H1 (cell line): ENCODE measurements around the gene MACROH2A1. TPM values are rescaled to one million over a fixed set of nuclear protein-coding genes. Genes with fewer than 3 reads are reported as not detected.

Experiments
- CTCF ChIA-PET: fragments of 300-600 bp; sonication (Branson Sonifier 250); formaldehyde crosslinking; loops from one replicate; lab custom pipeline; 2021; ENCODE audit not compliant: partially characterized antibody; lab: Charles Lee
- POLR2A ChIA-PET: fragments of 300-600 bp; sonication (Branson Sonifier 250); formaldehyde crosslinking; loops from one replicate; lab custom pipeline; 2021; ENCODE audit warnings: inconsistent platforms; ENCODE audit not compliant: partially characterized antibody; lab: Charles Lee
- DNase-seq, 2 experiments: peaks; one replicate each; pipeline versions ENCODE4 v3.0.0 to v3.0.0-alpha.2; 2010 to 2022; ENCODE audit warnings: low spot score in 2 of 2, low read depth in 1 of 2, mixed read lengths in 1 of 2
- FAIRE-seq: peaks from 2 replicates; lab custom pipeline; 2011; peaks lifted over from hg19 to GRCh38; lab: Jason Lieb, UNC
- H2AFZ ChIP-seq: 2 replicates; pipeline ENCODE4 v1.8.1; 2012; ENCODE audit warnings: low read length, inconsistent platforms
- H2AK5ac ChIP-seq: 2 replicates; pipeline ENCODE4 v1.6.1; 2013; ENCODE audit warnings: low read depth, low read length
- H2BK120ac ChIP-seq: replicated peaks from 2 replicates; pipeline ENCODE3; 2013; ENCODE audit warnings: low read depth, low read length, inconsistent platforms
- H2BK12ac ChIP-seq: 2 replicates; pipeline ENCODE4 v1.6.1; 2013; ENCODE audit warnings: low read depth, low read length
- H2BK15ac ChIP-seq: 2 replicates; pipeline ENCODE4 v1.6.1; 2013; ENCODE audit warnings: low read length
- H2BK20ac ChIP-seq: 2 replicates; pipeline ENCODE4 v1.6.1; 2013; ENCODE audit warnings: low read length
- H2BK5ac ChIP-seq: 2 replicates; pipeline ENCODE4 v1.6.1; 2013; ENCODE audit warnings: low read depth, low read length
- H3K14ac ChIP-seq: 2 replicates; pipeline ENCODE4 v1.6.1; 2013; ENCODE audit warnings: inconsistent platforms; ENCODE audit not compliant: insufficient read length
- H3K18ac ChIP-seq: 2 replicates; pipeline ENCODE4 v1.6.1; 2013; ENCODE audit warnings: low read length; ENCODE audit errors: extremely low read depth
- H3K23ac ChIP-seq: 2 replicates; pipeline ENCODE4 v1.6.1; 2013; ENCODE audit warnings: inconsistent platforms; ENCODE audit not compliant: insufficient read length
- H3K23me2 ChIP-seq: 2 replicates; pipeline ENCODE4 v1.6.1; 2013; ENCODE audit warnings: low read depth, low read length
- H3K27ac ChIP-seq: 2 replicates; pipeline ENCODE4 v1.6.1; 2011; ENCODE audit warnings: low read depth, low read length, inconsistent platforms
- H3K27me3 ChIP-seq, 4 experiments: replicated peaks in 1 of 4; 1 replicate in 1 of 4; 2 replicates in 3 of 4; pipeline versions ENCODE4 v1.6.1 to v1.8.1; 2011 to 2013; ENCODE audit warnings: low read length in 3 of 4, mild to moderate bottlenecking in 3 of 4, inconsistent platforms in 2 of 4, mixed read lengths in 2 of 4, moderate library complexity in 1 of 4; ENCODE audit not compliant: control insufficient read depth in 3 of 4, insufficient read depth in 3 of 4; ENCODE audit errors: extremely low read depth in 1 of 4
- H3K36me3 ChIP-seq, 4 experiments: 2 replicates each; pipeline versions ENCODE4 v1.6.1 to v1.8.1; 2011 to 2013; ENCODE audit warnings: mild to moderate bottlenecking in 4 of 4, low read length in 3 of 4, moderate library complexity in 2 of 4, control low read depth in 1 of 4, inconsistent platforms in 1 of 4; ENCODE audit not compliant: insufficient read depth in 4 of 4, control insufficient read depth in 2 of 4
- H3K4ac ChIP-seq: replicated peaks from 2 replicates; pipeline ENCODE3; 2013; ENCODE audit warnings: low read length, low read depth, mixed read lengths, inconsistent platforms; ENCODE audit not compliant: insufficient read length
- H3K4me1 ChIP-seq, 4 experiments: replicated peaks in 1 of 4; 1 replicate in 1 of 4; 2 replicates in 3 of 4; pipeline versions ENCODE4 v1.6.1 to v1.8.1; 2011 to 2013; ENCODE audit warnings: low read length in 3 of 4, inconsistent platforms in 2 of 4, mixed read lengths in 1 of 4; ENCODE audit not compliant: insufficient read depth in 4 of 4, control insufficient read depth in 3 of 4
- H3K4me2 ChIP-seq, 2 experiments: 2 replicates each; pipeline versions ENCODE4 v1.6.1 to v1.8.1; 2011 to 2013; ENCODE audit warnings: low read depth in 2 of 2, low read length in 2 of 2, control low read depth in 1 of 2, inconsistent platforms in 1 of 2, mild to moderate bottlenecking in 1 of 2; ENCODE audit not compliant: insufficient read depth in 1 of 2
- H3K4me3 ChIP-seq, 4 experiments: fragments of 200-600, 300-600 bp in 1 of 4; sonication (generic), shearing (Covaris generic), sonication (Bioruptor Twin) in 1 of 4; 2 replicates each; pipeline versions ENCODE4 v1.5.1 to v1.8.1; 2011 to 2016; ENCODE audit warnings: low read length in 4 of 4, low read depth in 3 of 4, control low read depth in 2 of 4, inconsistent platforms in 2 of 4, mild to moderate bottlenecking in 2 of 4, mixed read lengths in 1 of 4, moderate library complexity in 1 of 4; ENCODE audit not compliant: insufficient read depth in 2 of 4; ENCODE audit errors: extremely low read depth in 1 of 4
- H3K56ac ChIP-seq: replicated peaks from 2 replicates; pipeline ENCODE3; 2013; ENCODE audit warnings: low read depth, mild to moderate bottlenecking, mixed read lengths, low read length, inconsistent platforms; ENCODE audit not compliant: insufficient read length
- H3K79me1 ChIP-seq: 2 replicates; pipeline ENCODE4 v1.6.1; 2013; ENCODE audit warnings: low read depth, low read length, control low read depth
- H3K79me2 ChIP-seq, 2 experiments: 2 replicates each; pipeline versions ENCODE4 v1.6.1 to v1.8.1; 2012 to 2013; ENCODE audit warnings: low read length in 2 of 2, mild to moderate bottlenecking in 2 of 2, inconsistent platforms in 1 of 2; ENCODE audit not compliant: insufficient read depth in 2 of 2, control insufficient read depth in 1 of 2
- H3K9ac ChIP-seq, 4 experiments: replicated peaks in 1 of 4; 1 replicate in 1 of 4; 2 replicates in 3 of 4; pipeline versions ENCODE4 v1.6.1 to v1.8.1; 2011 to 2013; ENCODE audit warnings: low read depth in 3 of 4, low read length in 3 of 4, control low read depth in 2 of 4, mild to moderate bottlenecking in 2 of 4, moderate library complexity in 2 of 4, inconsistent platforms in 1 of 4; ENCODE audit errors: extremely low read depth in 1 of 4
- H3K9me3 ChIP-seq, 2 experiments: 2 replicates each; pipeline versions ENCODE4 v1.6.1 to v1.8.1; 2012 to 2013; ENCODE audit warnings: mild to moderate bottlenecking in 2 of 2, moderate library complexity in 2 of 2, control low read depth in 1 of 2, inconsistent platforms in 1 of 2, low read depth in 1 of 2, low read length in 1 of 2, mixed read lengths in 1 of 2; ENCODE audit not compliant: insufficient read depth in 2 of 2
- H4K20me1 ChIP-seq, 2 experiments: replicated peaks in 1 of 2; 2 replicates each; pipeline versions ENCODE3 to v1.8.1; 2011 to 2013; ENCODE audit warnings: inconsistent platforms in 2 of 2, low read length in 2 of 2, mild to moderate bottlenecking in 1 of 2; ENCODE audit not compliant: insufficient read depth in 2 of 2, control insufficient read depth in 1 of 2
- H4K5ac ChIP-seq: 2 replicates; pipeline ENCODE4 v1.6.1; 2013; ENCODE audit warnings: low read length, low read depth, mixed read lengths, inconsistent platforms; ENCODE audit not compliant: insufficient read length
- H4K8ac ChIP-seq: 2 replicates; pipeline ENCODE4 v1.8.0; 2013; ENCODE audit warnings: mild to moderate bottlenecking, moderate library complexity, low read length, inconsistent platforms; ENCODE audit not compliant: insufficient read depth; ENCODE audit errors: extremely low read depth
- H4K91ac ChIP-seq: replicated peaks from 2 replicates; pipeline ENCODE3; 2013; ENCODE audit warnings: low read length, mixed read lengths, inconsistent platforms; ENCODE audit not compliant: insufficient read length
- BRCA1 ChIP-seq: IDR thresholded peaks from 2 replicates; pipeline ENCODE4 v1.6.1; 2012; ENCODE audit warnings: low read depth, low read length, improper control_type of control experiment
- GTF2F1 ChIP-seq: IDR thresholded peaks from 2 replicates; pipeline ENCODE4 v1.6.1; 2012; ENCODE audit warnings: low read depth, low read length, improper control_type of control experiment, borderline replicate concordance
- POU5F1 ChIP-seq: IDR thresholded peaks from 2 replicates; pipeline ENCODE4 v1.6.1; 2011; ENCODE audit warnings: low read depth, mild to moderate bottlenecking, low read length, moderate library complexity
- SP4 ChIP-seq: IDR thresholded peaks from 2 replicates; pipeline ENCODE4 v1.6.1; 2012; ENCODE audit warnings: low read length, inconsistent platforms
- WGBS, 2 experiments: shearing (Covaris generic) in 1 of 2; methylation state at CpG; one replicate each; pipeline versions ENCODE4 v1.1.6 to v1.1.7; 2013 to 2015; ENCODE audit warnings: low lambda C conversion rate in 2 of 2, mixed read lengths in 2 of 2, inconsistent platforms in 1 of 2, low coverage in 1 of 2, missing lambda C conversion rate in 1 of 2; ENCODE audit not compliant: insufficient replicate concordance in 2 of 2, insufficient coverage in 1 of 2, insufficient read length in 1 of 2; ENCODE audit errors: extremely low coverage in 1 of 2, missing lambda C conversion rate in 1 of 2; 5-methylcytosine and 5-hydroxymethylcytosine counted together
- polyA plus RNA-seq, 7 experiments: library from polyadenylated mRNA; depleted of rRNA in 3 of 7; stranded (reverse) in 5 of 7; unstranded in 2 of 7; fragments of >200 nt in 5 of 7; fragments of 200-250 nt in 2 of 7; gene quantifications; 1 replicate in 5 of 7; 2 replicates in 1 of 7; 4 replicates in 1 of 7; pipeline versions ENCODE4 v1.2.1 to v1.2.3, GENCODE V29; 2011 to 2013; ENCODE audit warnings: missing spikeins in 2 of 7, mixed read lengths in 2 of 7
- total RNA-seq: library from RNA; stranded (reverse); fragmentation: NEBNext Ultra II Directional; extraction: Animal tissue kit (Norgen Biotek cat#: 25700); gene quantifications from 2 replicates; pipeline ENCODE4 v1.2.1, GENCODE V29; 2021

The MACROH2A1 gene
- total and polyA plus RNA-seq, 2 of the 8 experiments (the other 6 are each of a cell fraction or from before 2014, with no cell fraction given), result 60.0 to 92.3 TPM

- no peak for DNase-seq
- TF ChIP-seq POU5F1, result no peak
- TF ChIP-seq GTF2F1, result no peak
- no peak for TF ChIP-seq BRCA1
- TF ChIP-seq SP4, result no peak
- TF ChIP-seq, all 59 proteins: peak for 0
- Histone ChIP-seq H4K8ac (no peak overlapping the region), H3K56ac (no peak overlapping the region), H4K5ac (no peak overlapping the region), H4K20me1 (peaks cover 5% of the 10 kb centered on the region in 2 experiments), H3K27ac (no peak overlapping the region), H3K27me3 (no peaks in the 10 kb centered on the region), H3K79me2 (no peaks in the 10 kb centered on the region; a peak in 1 of 4 replicates), H3K4ac (no peak overlapping the region), H2BK120ac (no peak overlapping the region), H2BK20ac (no peak overlapping the region), H3K23me2 (no peaks in the 10 kb centered on the region), H2BK12ac (no peak overlapping the region), H2BK5ac (no peak overlapping the region), H3K36me3 (peaks cover 0 to 9% (median 2%) of the 10 kb centered on the region in 4 experiments; a peak in 5 of 8 replicates), H4K91ac (no peak overlapping the region), H3K79me1 (no peaks in the 10 kb centered on the region; the same call in 1 of the 2 replicates), H3K14ac (no peak overlapping the region), H3K4me1 (no peaks in the 10 kb centered on the region), H3K4me2 (no peak overlapping the region), H3K9ac (no peak overlapping the region), H3K18ac (no peak overlapping the region), H3K23ac (no peak overlapping the region), H2AFZ (no peak overlapping the region), H3K4me3 (no peak overlapping the region), H2AK5ac (no peak overlapping the region), H3K9me3 (no peaks in the 10 kb centered on the region), H2BK15ac (no peak overlapping the region)
- POLR2A ChIA-PET, result no interaction called here
- CTCF ChIA-PET, result interaction anchor here (1.0 to 1.6 kb wide), 3 partner anchors 9 to 59 kb away, joined by 3 to 12 read pairs (median 5); no protein-coding TSS in a partner anchor
- 92% methylated on average over 2 of the region's 2 CpGs; no CpG with 5 or more reads in 1 of the 2 experiments for WGBS, 2 experiments
- FAIRE-seq, result no peak
These were observed 32.0 kb downstream of the MACROH2A1 start for GRCh38 chr5:135367076-135367475.
